HUES6 (cell line): ENCODE measurements around the gene CYP27C1.
"Not testable (repeated sequence)": the region's sequence is repeated elsewhere in the genome, so short reads cannot be mapped to it uniquely, and the experiment has no call there.

Experiments
- H3K27ac ChIP-seq: 2 replicates; pipeline ENCODE4 v1.7.0; 2013; ENCODE audit warnings: low read depth, mild to moderate bottlenecking, low read length, inconsistent platforms
- H3K27me3 ChIP-seq: 2 replicates; pipeline ENCODE4 v1.6.1; 2013; ENCODE audit warnings: low read length; ENCODE audit not compliant: control insufficient read depth, insufficient read depth
- H3K36me3 ChIP-seq: 2 replicates; pipeline ENCODE4 v1.6.1; 2013; ENCODE audit warnings: low read length; ENCODE audit not compliant: control insufficient read depth, insufficient read depth
- H3K4me1 ChIP-seq: 2 replicates; pipeline ENCODE4 v1.6.1; 2013; ENCODE audit warnings: low read length; ENCODE audit not compliant: control insufficient read depth, insufficient read depth
- H3K4me3 ChIP-seq: 2 replicates; pipeline ENCODE4 v1.5.1; 2013; ENCODE audit warnings: low read depth, low read length
- H3K9ac ChIP-seq: one replicate; pipeline ENCODE4 v1.6.1; 2013; ENCODE audit warnings: mild to moderate bottlenecking, low read length
- H3K9me3 ChIP-seq: 2 replicates; pipeline ENCODE4 v1.6.1; 2013; ENCODE audit warnings: low read depth, low read length; ENCODE audit not compliant: control insufficient read depth, insufficient read depth

The CYP27C1 gene

GRCh38 chr2:127220102-127220767, at the start of gene CYP27C1:
TSS of gene CYP27C1 (minus strand) at chr2:127220299. CDS start at chr2:127220270, 29 bp downstream.
- Histone ChIP-seq H3K4me1 (peaks cover 24% of the 10 kb centered on the region), H3K27ac (peak within 1 kb of the TSS; percentile 18; the same call in 1 of the 2 replicates), H3K9ac (peak within 1 kb of the TSS; percentile 38), H3K36me3 (no peaks in the 10 kb centered on the region), H3K27me3 (peaks cover 22% of the 10 kb centered on the region), H3K9me3 (no peaks in the 10 kb centered on the region), H3K4me3 (peak within 1 kb of the TSS; percentile 64)

GRCh38 chr2:127261804-127262406, 41.8 kb upstream of the CYP27C1 start:
- H3K27ac ChIP-seq: no peak overlapping the region
- no peaks in the 10 kb centered on the region for H3K4me1 ChIP-seq
- no peak overlapping the region for H3K4me3 ChIP-seq
- no peak overlapping the region for H3K9ac ChIP-seq
- H3K36me3 ChIP-seq: peaks cover 58% of the 10 kb centered on the region
- H3K9me3 ChIP-seq: no peaks in the 10 kb centered on the region
- no peaks in the 10 kb centered on the region for H3K27me3 ChIP-seq

- no peaks in the 10 kb centered on the region for H3K27me3 ChIP-seq
- H3K9me3 ChIP-seq: no peaks in the 10 kb centered on the region
- H3K4me1 ChIP-seq: no peaks in the 10 kb centered on the region
- no peak overlapping the region for H3K27ac ChIP-seq
- H3K36me3 ChIP-seq: peaks cover 61% of the 10 kb centered on the region
- H3K4me3 ChIP-seq: no peak overlapping the region
- H3K9ac ChIP-seq: no peak overlapping the region
These were observed 39.3 kb upstream of the CYP27C1 start for GRCh38 chr2:127259355-127259754.

GRCh38 chr2:127256866-127257265, 36.8 kb upstream of the CYP27C1 start:
- H3K4me1 ChIP-seq: no peaks in the 10 kb centered on the region
- no peaks in the 10 kb centered on the region for H3K9me3 ChIP-seq
- no peak overlapping the region for H3K9ac ChIP-seq
- H3K27me3 ChIP-seq: no peaks in the 10 kb centered on the region
- no peak overlapping the region for H3K4me3 ChIP-seq
- H3K36me3 ChIP-seq: peaks cover 55% of the 10 kb centered on the region
- no peak overlapping the region for H3K27ac ChIP-seq

- no peak overlapping the region for H3K9ac ChIP-seq
- peaks cover 51% of the 10 kb centered on the region for H3K36me3 ChIP-seq
- H3K9me3 ChIP-seq: no peaks in the 10 kb centered on the region
- H3K4me3 ChIP-seq: no peak overlapping the region
- no peak overlapping the region for H3K27ac ChIP-seq
- no peaks in the 10 kb centered on the region for H3K27me3 ChIP-seq
- H3K4me1 ChIP-seq: no peaks in the 10 kb centered on the region
These were observed 36.3 kb upstream of the CYP27C1 start for GRCh38 chr2:127256381-127256780.

GRCh38 chr2:127255721-127256120, 35.6 kb upstream of the CYP27C1 start:
- H3K27me3 ChIP-seq: no peaks in the 10 kb centered on the region
- H3K36me3 ChIP-seq: peaks cover 44% of the 10 kb centered on the region

GRCh38 chr2:127255146-127255545, 35.0 kb upstream of the CYP27C1 start:
- Histone ChIP-seq H3K27me3 (no peaks in the 10 kb centered on the region), H3K9me3 (no peaks in the 10 kb centered on the region), H3K36me3 (peaks cover 39% of the 10 kb centered on the region), H3K27ac (no peak overlapping the region), H3K4me3 (no peak overlapping the region), H3K4me1 (no peaks in the 10 kb centered on the region), H3K9ac (no peak overlapping the region)

More at GRCh38 chr2:127255721-127256120, 35.6 kb upstream of the CYP27C1 start:
- Histone ChIP-seq H3K9me3 (no peaks in the 10 kb centered on the region), H3K4me1 (no peaks in the 10 kb centered on the region), H3K27ac (no peak overlapping the region), H3K9ac (no peak overlapping the region), H3K4me3 (no peak overlapping the region)

- Histone ChIP-seq H3K9ac (no peak overlapping the region), H3K4me1 (no peaks in the 10 kb centered on the region), H3K4me3 (no peak overlapping the region), H3K9me3 (no peaks in the 10 kb centered on the region), H3K27ac (no peak overlapping the region), H3K36me3 (peaks cover 32% of the 10 kb centered on the region), H3K27me3 (no peaks in the 10 kb centered on the region)
These were observed 34.4 kb upstream of the CYP27C1 start for GRCh38 chr2:127254386-127254981.

- H3K4me1 ChIP-seq, H3K27me3 ChIP-seq, H3K9ac ChIP-seq, H3K4me3 ChIP-seq, H3K36me3 ChIP-seq, H3K27ac ChIP-seq: not testable (repeated sequence)
- peaks cover 30% of the 10 kb centered on the region for H3K9me3 ChIP-seq
These were observed 21.1 kb upstream of the CYP27C1 start for GRCh38 chr2:127241184-127241583.

GRCh38 chr2:127239395-127239794, 19.3 kb upstream of the CYP27C1 start:
- no peak overlapping the region for H3K27ac ChIP-seq
- H3K36me3 ChIP-seq: no peaks in the 10 kb centered on the region
- no peak overlapping the region for H3K9ac ChIP-seq
- H3K4me1 ChIP-seq: no peaks in the 10 kb centered on the region
- H3K9me3 ChIP-seq: peaks cover 30% of the 10 kb centered on the region
- H3K27me3 ChIP-seq: no peaks in the 10 kb centered on the region
- no peak overlapping the region for H3K4me3 ChIP-seq

GRCh38 chr2:127237768-127238167, 17.7 kb upstream of the CYP27C1 start:
- H3K36me3 ChIP-seq, H3K4me1 ChIP-seq, H3K27me3 ChIP-seq, H3K27ac ChIP-seq, H3K9ac ChIP-seq, H3K4me3 ChIP-seq: not testable (repeated sequence)
- peaks cover 30% of the 10 kb centered on the region for H3K9me3 ChIP-seq
